Astrocyte (in vitro differentiated cells and primary cell): ENCODE results near the gene WIPF3.

Experiments used
- EZH2 ChIP-seq: IDR thresholded peaks from 2 replicates; pipeline ENCODE4 v1.6.1; 2012; ENCODE audit warnings: mild to moderate bottlenecking, low read length, inconsistent platforms; ENCODE audit not compliant: insufficient read depth
- TF ChIP-seq, protein P1 (sequence below): IDR thresholded peaks from 2 replicates; pipeline ENCODE4 v1.5.1; 2011; ENCODE audit warnings: low read depth, mild to moderate bottlenecking, inconsistent platforms, low read length, moderate library complexity; ENCODE audit not compliant: insufficient read depth

DNA sequence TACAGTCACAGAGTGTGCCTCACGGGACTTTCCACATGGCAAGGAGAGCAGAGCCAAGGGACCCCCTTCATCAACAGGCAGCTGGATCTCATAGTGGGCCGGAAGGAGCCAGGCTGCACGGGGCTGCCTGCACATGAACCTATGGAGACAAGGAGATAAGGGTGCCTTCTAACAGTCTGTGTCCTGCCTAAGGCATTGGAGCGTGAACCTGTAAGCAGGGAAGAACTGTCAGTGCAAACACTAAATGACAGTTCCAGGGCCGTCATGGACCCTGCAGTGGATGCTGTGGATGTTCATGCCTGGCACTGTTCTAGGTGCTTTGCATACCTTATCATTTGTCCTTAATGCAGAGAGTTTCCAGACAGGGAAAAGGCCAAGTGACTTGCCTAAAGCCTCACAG lies 85.9 kb downstream of the WIPF3 start:
- TF ChIP-seq, protein P1, sequence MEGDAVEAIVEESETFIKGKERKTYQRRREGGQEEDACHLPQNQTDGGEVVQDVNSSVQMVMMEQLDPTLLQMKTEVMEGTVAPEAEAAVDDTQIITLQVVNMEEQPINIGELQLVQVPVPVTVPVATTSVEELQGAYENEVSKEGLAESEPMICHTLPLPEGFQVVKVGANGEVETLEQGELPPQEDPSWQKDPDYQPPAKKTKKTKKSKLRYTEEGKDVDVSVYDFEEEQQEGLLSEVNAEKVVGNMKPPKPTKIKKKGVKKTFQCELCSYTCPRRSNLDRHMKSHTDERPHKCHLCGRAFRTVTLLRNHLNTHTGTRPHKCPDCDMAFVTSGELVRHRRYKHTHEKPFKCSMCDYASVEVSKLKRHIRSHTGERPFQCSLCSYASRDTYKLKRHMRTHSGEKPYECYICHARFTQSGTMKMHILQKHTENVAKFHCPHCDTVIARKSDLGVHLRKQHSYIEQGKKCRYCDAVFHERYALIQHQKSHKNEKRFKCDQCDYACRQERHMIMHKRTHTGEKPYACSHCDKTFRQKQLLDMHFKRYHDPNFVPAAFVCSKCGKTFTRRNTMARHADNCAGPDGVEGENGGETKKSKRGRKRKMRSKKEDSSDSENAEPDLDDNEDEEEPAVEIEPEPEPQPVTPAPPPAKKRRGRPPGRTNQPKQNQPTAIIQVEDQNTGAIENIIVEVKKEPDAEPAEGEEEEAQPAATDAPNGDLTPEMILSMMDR = no peak
- TF ChIP-seq EZH2 = no peak
